GM21786 (cell line): ENCODE results near the gene EML2.
"Not testable (repeated sequence)": the region's sequence is repeated elsewhere in the genome, so short reads cannot be mapped to it uniquely, and the experiment has no call there.

Experiments used
- ATAC-seq: cut with Tn5 transposase; IDR thresholded peaks from one replicate; pipeline ENCODE4 v1.9.1; 2021; ENCODE audit not compliant: unreplicated experiment

The EML2 gene, protein sequence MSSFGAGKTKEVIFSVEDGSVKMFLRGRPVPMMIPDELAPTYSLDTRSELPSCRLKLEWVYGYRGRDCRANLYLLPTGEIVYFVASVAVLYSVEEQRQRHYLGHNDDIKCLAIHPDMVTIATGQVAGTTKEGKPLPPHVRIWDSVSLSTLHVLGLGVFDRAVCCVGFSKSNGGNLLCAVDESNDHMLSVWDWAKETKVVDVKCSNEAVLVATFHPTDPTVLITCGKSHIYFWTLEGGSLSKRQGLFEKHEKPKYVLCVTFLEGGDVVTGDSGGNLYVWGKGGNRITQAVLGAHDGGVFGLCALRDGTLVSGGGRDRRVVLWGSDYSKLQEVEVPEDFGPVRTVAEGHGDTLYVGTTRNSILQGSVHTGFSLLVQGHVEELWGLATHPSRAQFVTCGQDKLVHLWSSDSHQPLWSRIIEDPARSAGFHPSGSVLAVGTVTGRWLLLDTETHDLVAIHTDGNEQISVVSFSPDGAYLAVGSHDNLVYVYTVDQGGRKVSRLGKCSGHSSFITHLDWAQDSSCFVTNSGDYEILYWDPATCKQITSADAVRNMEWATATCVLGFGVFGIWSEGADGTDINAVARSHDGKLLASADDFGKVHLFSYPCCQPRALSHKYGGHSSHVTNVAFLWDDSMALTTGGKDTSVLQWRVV

DNA sequence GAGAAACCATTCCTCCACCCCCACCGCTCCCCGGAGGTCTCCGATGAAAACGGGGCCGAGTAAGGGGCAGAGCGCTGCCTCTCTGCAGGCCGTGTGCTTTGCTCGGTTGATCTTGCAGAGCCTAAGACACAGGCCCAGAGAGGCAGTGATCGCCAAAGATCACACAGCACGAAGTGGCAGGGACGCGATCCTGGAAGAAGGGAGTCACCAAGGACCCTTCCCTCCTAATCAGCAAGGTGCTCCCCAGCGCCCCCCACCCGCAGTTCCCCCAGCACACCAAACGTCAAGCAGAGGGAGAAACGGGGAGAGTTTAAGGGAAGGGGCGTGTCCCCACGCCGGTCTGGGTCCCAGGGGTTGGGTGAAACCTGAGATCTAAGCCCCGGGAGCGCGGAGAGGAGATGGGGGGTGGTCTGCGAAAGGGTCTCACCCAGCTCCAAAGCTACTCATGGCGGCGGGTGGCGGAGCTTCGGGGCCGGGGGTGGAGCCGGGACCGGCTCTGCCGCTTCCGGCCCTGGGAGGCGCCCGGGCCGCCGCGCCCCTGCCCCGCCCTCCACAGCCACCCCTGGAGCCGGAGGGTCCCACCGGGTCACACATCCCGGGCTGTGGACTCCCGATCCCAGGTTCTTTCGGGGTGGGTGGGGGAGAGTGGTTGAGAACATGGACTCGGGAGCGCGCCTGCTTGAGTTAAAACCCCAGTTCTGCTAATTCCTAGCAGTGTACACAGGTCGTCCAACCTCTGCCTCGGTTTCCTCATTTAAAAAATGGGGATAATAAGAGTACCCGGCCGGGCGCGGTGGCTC is at the start of gene EML2:
EML2 (minus strand) TSS at position 468 of the 800 bp plus-strand sequence; CDS start at position 447, 21 bp downstream.
- no peak for ATAC-seq

DNA sequence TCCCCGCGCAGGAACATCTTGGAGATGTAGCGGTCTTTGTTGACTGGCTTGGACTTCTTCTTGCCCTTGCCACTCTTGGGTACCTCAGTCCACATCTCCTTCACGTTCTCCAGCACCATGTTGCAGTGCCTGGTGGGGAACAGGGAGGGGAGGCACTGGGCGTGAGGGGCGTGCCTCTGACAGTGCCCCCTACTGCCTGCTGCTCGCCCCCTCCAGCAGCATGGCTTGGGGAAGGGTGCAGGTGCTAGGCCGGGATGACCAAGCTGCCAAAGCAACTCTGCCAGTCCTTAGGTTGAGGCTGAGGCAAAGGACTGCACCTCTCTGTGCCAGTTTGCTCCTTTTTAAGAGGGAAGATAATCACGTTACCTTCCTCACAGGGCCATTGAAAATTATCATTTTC is 48.4 kb upstream of the EML2 start:
- no peak for ATAC-seq

DNA sequence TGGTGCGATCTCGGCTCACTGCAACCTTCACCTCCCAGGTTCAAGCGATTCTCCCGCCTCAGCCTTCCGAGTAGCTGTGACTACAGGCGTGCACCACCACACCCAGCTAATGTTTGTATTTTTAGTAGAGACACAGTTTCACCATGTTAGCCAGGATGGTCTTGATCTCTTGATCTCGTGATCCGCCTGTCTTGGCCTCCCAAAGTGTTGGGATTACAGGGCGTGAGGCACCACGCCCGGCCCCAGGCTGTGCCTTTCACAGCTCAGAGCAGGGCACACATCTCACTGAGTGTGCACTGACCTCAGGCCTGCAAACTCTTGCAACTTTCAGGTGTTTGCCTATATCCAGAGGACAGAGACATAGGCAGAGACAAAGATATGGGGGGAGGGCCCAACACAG is 45.8 kb upstream of the EML2 start:
- not testable (repeated sequence) for ATAC-seq

DNA sequence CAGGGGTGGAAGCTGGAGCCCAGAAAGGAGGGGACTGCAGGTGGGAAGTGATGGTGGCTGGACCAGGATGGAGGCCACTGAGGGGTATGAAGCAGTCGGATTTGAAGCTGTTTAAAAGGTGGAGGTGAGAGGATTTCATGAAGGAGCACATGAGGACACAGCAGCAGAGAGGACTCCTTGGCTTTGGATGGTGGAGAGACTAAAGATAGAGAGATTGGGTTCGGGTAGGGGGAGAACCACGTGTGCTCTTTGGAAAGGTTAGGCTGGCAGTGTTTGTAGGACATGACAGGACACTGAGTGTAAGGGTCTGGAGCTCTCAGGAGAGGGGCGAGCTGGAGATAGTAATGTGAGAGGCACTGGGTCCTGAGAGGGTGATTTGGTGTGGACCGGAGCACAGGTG is 43.7 kb upstream of the EML2 start:
- no peak for ATAC-seq

DNA sequence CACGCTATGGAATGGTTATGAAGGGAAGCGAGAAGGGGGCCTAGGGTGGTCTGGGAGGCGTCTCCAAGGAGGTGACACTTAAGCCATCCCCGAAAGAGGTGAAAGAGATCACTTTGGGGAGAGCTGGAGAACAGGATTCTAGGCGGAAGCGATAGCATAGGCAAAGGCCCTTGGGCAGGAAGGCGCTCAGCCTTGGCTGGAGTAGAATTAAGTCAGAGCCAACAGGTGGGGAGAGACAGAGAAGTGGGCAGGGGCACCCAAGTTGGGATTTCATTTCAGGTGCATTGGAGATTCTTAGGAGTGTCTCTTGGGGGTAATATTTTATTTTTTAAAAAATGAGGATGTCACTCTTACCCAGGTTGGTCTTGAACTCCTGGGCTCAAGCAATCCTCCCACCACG is 42.9 kb upstream of the EML2 start:
- no peak for ATAC-seq

DNA sequence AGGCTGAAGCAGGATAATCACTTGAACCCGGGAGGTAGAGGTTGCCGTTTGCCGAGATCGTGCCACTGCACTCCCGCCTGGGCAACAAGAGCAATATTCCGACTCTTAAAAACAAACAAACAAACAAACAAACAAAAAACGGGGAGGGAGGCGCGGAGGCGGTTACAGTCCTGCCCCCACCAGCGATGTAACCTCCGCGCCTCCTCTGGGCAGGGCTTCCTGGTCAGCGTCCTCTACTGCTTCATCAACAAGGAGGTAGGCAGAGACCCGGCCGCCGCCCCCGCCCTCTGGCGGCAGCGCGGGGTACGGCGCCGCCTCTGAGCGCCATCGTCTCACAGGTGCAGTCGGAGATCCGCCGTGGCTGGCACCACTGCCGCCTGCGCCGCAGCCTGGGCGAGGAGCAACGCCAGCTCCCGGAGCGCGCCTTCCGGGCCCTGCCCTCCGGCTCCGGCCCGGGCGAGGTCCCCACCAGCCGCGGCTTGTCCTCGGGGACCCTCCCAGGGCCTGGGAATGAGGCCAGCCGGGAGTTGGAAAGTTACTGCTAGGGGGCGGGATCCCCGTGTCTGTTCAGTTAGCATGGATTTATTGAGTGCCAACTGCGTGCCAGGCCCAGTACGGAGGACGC is 42.3 kb upstream of the EML2 start:
- ATAC-seq: peak; percentile 64

DNA sequence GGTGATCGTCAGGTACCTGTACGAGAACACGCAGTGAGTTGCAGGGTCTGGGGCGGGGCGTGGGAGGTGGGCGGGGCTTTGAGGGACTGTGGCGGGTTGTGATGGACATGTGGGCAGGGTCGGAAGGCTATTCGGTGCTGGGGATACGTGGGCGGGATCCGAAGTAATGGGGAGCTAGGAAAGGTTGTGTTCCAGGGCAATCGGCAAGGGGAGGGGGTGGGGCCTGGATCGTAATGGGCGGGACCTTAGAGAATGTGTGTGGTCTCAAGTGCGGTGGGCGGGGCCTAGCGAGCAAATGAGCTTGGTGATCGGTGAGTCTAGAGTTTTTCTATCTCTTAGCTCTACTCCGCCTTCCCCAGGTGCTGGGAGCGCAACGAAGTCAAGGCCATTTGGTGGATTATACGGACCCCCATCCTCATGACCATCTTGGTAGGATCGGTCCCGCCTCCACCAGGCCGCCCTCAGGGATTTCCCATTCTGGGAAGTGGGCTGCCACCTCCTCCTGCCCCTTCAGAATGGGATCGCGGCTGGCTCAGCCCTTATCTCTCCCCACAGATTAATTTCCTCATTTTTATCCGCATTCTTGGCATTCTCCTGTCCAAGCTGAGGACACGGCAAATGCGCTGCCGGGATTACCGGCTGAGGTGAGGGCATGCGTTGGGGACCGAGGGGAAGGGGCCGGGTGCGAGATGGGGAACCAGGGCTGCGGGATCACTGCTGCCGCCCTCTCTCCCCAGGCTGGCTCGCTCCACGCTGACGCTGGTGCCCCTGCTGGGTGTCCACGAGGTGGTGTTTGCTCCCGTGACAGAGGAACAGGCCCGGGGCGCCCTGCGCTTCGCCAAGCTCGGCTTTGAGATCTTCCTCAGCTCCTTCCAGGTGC is 38.4 kb upstream of the EML2 start:
- peak; percentile 53 for ATAC-seq

DNA sequence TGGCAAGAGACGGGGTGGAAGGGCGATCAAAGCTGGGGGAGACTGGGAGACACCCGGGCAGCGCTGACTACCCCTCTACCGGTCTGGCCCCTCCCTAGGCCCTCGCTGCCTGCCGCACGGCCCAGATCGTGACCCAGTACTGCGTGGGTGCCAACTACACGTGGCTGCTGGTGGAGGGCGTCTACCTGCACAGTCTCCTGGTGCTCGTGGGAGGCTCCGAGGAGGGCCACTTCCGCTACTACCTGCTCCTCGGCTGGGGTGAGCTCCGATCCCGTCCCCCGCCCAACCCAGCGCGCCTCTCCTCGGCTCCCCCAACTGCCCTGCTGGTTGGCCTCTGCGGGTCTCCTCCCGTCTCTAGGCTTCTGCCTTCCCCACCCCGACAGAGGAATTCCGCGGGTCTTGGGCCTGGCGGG is 37.7 kb upstream of the EML2 start:
- ATAC-seq: no peak

DNA sequence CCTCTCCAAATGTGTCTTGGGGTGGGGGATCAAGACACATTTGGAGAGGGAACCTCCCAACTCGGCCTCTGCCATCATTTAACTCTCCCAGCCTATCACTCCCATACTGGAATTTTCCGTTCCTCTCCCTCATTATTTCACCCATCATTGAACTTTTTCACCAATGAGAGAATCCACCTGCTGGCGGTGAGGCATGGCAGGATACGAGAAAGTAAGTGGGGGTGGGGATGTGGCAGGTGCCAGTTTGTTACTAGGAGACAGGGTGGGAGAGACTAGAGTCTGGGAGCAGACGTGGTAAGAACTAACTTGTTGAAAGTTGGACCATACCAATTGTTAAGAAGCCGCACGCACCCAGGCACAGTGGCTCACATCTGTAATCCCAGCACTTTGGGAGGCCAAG is 35.7 kb upstream of the EML2 start:
- ATAC-seq: no peak

DNA sequence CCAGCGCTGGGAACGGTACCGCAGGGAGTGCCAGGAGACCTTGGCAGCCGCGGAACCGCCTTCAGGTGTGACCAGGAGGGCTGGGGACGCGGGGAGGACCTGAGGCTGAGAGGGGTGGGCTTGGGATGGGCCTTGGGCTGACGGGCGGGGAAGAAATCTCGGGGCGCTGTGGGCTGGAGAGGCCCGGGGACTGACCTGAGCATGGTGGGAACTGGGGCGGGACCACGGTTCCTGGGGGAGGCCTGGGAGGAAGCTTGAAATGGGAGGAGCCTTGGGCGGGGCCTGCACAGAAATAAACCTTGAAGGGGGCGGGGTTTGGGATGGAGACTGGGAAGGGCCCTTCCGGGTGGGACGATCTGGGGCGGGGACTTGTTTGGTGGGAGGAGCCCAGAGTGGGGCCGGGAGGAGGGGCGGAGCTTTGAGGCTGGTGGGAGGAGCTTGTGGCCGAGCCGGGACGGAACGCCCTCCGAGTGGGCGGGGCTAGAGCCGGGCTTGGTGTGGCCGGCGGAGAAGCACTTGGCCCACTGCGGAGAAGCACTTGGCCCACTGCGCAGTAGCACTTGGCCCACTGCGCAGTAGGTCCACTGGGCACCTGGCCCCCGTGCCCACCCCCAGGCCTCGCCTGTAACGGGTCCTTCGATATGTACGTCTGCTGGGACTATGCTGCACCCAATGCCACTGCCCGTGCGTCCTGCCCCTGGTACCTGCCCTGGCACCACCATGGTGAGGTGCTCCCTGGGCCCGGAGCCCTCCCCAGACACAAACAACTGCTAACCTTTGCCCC is 31.7 kb upstream of the EML2 start:
- ATAC-seq: peak; percentile 39

DNA sequence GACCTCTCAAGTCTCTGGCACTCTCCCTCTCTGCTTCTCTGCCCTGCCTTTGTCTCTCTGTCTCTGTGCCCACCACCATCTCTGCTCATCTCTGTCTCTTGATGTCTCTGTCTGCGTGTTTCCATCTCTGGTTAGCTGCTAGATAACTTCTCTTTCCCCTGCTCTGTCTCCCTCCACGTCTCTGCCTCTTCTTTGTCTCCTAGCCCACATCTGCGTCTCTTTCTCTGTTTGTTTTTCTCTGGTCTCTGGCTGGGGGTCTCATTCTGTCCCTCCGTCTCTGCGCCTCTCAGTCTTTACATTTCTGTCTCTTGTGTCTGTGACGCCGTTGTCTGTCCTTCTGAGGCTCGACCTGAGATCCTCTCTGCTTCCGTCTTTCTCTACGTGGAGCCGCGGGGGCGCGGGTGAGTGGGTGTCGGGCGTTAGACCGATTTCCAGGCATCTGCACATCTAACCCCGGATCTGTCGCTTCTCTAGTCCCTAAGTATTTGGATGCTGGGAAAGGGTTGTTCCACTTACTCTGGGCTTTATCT is 29.2 kb upstream of the EML2 start:
- ATAC-seq: no peak

DNA sequence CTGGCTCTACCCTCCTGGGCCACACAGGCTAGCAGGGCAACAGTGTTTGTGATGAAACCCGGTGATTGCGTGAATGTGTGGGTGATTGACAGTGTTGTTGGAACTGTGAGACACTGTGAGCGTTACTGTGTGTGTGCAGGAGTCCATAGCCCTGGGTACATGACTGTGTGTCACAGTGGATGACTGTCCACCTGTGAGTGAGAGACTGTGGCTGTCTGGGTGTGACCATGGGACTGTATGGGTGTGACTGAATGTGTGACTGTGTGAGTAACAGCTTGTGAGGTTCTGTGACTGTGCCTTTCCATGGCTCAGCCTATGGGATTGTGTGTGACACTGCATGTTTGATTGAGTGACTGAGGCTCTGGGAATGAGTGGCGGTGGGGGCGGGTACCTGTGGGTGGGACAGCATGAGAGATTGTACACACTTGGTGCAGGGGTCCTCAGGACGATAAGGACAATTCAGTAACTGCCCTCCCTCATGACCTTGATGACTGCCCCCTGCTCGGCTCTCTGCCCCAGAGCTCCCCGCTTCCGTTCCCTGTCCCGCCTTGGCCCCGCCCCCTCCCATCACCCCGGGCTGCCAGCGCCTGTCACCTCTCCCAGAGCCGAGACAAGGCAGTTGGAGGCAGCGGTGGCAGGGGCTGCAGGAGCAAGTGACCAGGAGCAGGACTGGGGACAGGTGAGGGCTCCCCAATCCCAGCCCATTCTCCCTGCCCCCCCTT is 28.6 kb upstream of the EML2 start, which contains the start of gene GIPR:
GIPR (plus strand) TSS at position 602 of the 722 bp plus-strand sequence. CDS start 1,300 bp downstream, outside the sequence.
- ATAC-seq: no peak

DNA sequence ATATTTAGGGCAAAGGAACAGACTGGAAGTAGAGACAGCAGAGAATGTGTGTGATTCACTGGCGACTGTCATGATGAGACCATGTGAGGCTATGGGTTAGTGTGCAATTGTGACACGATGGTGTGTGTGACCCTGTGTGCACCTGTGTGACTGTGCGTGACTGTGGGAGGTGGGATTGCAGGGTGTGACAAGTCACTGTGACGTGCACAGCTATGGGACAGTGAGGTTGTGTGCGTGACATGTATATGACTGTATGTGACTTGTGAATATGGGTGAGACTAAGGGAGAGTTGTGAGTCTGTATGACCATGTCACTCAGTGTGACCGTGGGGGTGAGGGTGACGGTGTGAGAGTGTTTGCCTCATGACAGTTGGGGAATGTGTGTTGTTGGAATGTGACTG is 25.4 kb upstream of the EML2 start:
- no peak for ATAC-seq

DNA sequence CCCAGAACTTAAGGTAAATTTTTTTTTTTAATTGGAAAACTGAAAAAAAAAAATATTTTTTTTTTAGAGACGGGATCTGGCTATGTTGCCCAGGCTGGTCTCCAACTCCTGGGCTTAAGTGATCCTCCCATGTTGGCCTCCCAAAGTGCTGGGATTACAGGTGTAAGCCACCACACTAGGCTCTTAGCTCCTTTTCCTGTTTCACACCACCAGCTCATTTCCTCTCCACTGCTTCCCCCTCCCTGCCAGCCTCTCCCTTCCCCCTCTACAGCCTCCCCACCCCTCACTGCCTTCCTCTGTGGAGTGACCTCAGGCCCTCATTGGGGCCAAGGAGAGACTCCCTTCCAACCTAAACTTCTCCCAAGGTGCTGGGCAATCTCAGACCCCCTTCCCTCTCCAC is 24.6 kb upstream of the EML2 start:
- no peak for ATAC-seq

DNA sequence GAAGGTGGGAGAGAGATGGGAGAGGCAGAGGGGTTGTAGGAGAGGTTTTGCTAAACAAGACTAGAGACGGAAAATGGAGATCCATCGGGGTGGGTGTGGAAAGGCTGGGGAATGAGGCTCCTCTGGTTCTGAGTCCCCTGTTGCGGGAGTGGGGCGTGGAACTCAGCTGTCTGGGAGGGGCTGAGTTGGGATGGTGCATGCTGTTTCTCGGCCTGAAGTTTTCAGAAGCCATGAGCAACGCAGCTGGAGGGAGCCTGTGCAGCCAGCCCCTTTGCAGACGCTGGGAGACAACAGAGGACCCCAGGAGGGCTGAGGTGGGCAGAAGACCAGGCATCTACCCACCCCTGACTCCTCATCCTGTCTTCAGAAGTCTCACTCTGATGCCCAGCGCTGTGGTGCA is 21.4 kb upstream of the EML2 start:
- ATAC-seq: no peak

DNA sequence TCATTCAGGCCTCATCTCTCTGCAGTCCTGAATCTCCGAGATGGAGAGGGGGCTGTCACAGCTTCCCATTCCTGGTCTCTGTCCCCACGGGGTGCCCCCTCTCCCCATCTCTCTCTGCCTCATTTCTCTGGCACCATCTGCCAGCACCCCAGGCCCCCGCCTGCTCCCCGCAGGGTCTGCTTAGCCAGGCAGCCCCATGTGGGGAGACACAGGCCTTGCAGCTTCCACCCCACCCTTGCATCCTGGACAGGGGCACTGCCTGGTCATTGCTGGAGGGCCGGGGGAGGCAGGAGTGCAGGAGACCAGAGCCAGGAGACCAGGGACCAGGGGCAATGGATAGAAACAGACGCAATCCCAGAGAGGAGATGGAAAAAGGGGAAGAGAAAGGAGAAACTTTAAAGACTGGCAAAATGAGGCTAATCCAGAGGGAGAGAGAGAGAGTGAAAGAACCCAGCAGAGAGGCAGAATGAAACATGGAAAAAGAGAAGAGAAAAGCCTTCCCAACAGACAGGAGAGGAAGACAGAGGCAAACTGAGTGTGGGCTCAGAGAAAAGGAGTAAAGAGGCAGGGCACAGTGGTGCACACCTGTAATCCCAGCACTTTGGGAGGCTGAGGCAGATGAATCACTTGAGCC is 20.0 kb upstream of the EML2 start:
- no peak for ATAC-seq

DNA sequence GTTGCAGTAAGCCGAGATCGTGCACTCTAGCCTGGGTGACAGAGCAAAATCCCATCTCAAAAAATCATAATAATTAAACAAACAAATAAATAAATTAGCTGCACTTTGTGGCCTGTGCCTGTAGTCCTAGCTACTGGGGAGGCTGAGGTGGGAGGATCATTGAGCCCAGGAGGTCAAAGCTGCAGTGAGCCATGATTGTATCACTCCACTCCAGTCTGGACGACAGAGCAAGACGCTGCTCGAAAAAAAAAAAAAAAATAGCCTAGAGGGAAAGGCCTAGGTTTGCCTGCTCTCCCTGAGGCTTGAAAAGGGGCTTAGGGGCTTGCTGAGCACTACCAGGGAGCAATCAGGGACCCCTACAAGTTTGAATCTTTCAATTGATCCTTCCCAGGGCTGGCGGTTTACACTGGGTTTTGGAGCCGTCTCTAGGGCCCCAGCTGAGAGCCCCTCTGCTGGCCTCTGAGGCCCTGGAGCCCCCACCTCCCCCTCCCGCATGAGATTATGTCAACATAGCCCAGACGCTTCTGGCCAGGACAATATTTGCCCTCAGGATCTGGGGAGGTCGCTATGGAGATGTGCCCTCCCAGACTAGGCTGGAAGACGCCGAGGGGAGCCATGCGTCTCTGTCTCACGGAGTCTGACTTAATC is 18.4 kb upstream of the EML2 start:
- ATAC-seq: no peak

DNA sequence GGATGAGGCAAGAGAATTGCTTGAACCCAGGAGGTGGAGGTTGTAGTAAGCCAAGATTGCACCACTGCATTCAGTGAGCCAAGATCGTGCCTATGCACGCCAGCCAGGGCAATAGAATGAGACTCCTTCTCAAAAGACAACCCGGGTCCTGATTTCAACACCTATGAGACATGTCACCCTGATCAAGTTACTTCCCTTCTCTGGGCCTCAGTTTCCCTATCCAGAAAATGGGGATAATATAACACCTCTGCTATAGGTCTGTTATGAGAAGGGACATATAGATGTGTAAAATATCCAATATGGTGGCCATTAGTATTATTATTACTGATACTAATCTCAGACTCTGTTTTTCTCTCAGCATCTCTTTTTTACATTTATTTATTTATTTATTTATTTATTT is 15.9 kb upstream of the EML2 start:
- no peak for ATAC-seq
